Choroid plexus epithelial cell (primary cell): ENCODE measurements around the gene HSPA4.

Source experiments
- DNase-seq: peaks from one replicate; pipeline ENCODE4 v3.0.0-alpha.2; 2010; ENCODE audit warnings: low read depth
- H3K4me3 ChIP-seq: 2 replicates; pipeline ENCODE4 v1.5.1; 2011; ENCODE audit warnings: low read depth, mild to moderate bottlenecking, control low read depth, low read length, moderate library complexity
- CTCF ChIP-seq: conservative IDR thresholded peaks from 2 replicates; pipeline ENCODE4 v1.5.1; 2011; ENCODE audit warnings: low read depth, mild to moderate bottlenecking, control low read depth, inconsistent platforms, low read length, moderate library complexity

HSPA4 gene

GRCh38 chr5:133117912-133118445, 66.2 kb downstream of the HSPA4 start:
- H3K4me3 ChIP-seq: no peak overlapping the region
- no peak for TF ChIP-seq CTCF
- no peak for DNase-seq

GRCh38 chr5:133118741-133119140, 66.9 kb downstream of the HSPA4 start:
- no peak overlapping the region for H3K4me3 ChIP-seq
- no peak for DNase-seq
- TF ChIP-seq CTCF: no peak

- no peak for DNase-seq
- H3K4me3 ChIP-seq: no peak overlapping the region
- no peak for TF ChIP-seq CTCF
These were observed 67.5 kb downstream of the HSPA4 start for GRCh38 chr5:133119233-133119711.

GRCh38 chr5:133120156-133120750, 68.4 kb downstream of the HSPA4 start:
- DNase-seq: no peak
- TF ChIP-seq CTCF: no peak

GRCh38 chr5:133121080-133121479, 69.3 kb downstream of the HSPA4 start:
- H3K4me3 ChIP-seq: no peak overlapping the region
- DNase-seq: peak; percentile 31
- TF ChIP-seq CTCF: no peak

More at GRCh38 chr5:133120156-133120750, 68.4 kb downstream of the HSPA4 start:
- H3K4me3 ChIP-seq: no peak overlapping the region

- DNase-seq: no peak
- no peak overlapping the region for H3K4me3 ChIP-seq
- TF ChIP-seq CTCF: no peak
These were observed 69.9 kb downstream of the HSPA4 start for GRCh38 chr5:133121611-133122150.

GRCh38 chr5:133122711-133123110, 70.9 kb downstream of the HSPA4 start:
- TF ChIP-seq CTCF: no peak
- no peak for DNase-seq
- no peak overlapping the region for H3K4me3 ChIP-seq
